GM23338 (cell line): Measurements from ENCODE around the gene SPCS2. TPM values are rescaled to one million over a fixed set of nuclear protein-coding genes. Genes with fewer than 3 reads are reported as not detected.

Experiments
- ATAC-seq: fragments of 200-7000 bp; cut with Tn5 transposase; 3 replicates; pipeline ENCODE4 v1.9.1; 2020
- DNase-seq: peaks from one replicate; pipeline ENCODE4 v3.0.0-alpha.2; 2015; ENCODE audit warnings: low spot score
- H2AFZ ChIP-seq: fragments of 200-600 bp; sonication (generic); 2 replicates; pipeline ENCODE4 v1.8.0; 2016; ENCODE audit warnings: antibody characterized with exemption, mild to moderate bottlenecking, moderate library complexity
- H3F3A ChIP-seq: fragments of 200-600 bp; sonication (generic); replicated peaks from 2 replicates; pipeline ENCODE4 v1.8.0; 2017; ENCODE audit warnings: antibody characterized with exemption, mixed run types, low read depth
- H3K27ac ChIP-seq: fragments of 200-600 bp; sonication (generic); 2 replicates; pipeline ENCODE4 v1.6.1; 2016; ENCODE audit warnings: low read depth
- H3K27me3 ChIP-seq: fragments of 200-600 bp; sonication (generic); 2 replicates; pipeline ENCODE4 v1.8.0; 2016; ENCODE audit warnings: mild to moderate bottlenecking, mixed run types, moderate library complexity; ENCODE audit not compliant: insufficient read depth
- H3K36me3 ChIP-seq: fragments of 200-600 bp; sonication (generic); 2 replicates; pipeline ENCODE4 v1.8.0; 2016; ENCODE audit warnings: mild to moderate bottlenecking; ENCODE audit not compliant: insufficient read depth
- H3K4me1 ChIP-seq: fragments of 200-600 bp; sonication (generic); 2 replicates; pipeline ENCODE4 v1.8.0; 2016; ENCODE audit warnings: mild to moderate bottlenecking, moderate library complexity; ENCODE audit not compliant: insufficient read depth
- H3K4me2 ChIP-seq: fragments of 200-600 bp; sonication (generic); 2 replicates; pipeline ENCODE4 v1.7.1; 2017; ENCODE audit warnings: mixed run types
- H3K4me3 ChIP-seq: fragments of 200-600 bp; sonication (generic); 2 replicates; pipeline ENCODE4 v1.6.1; 2016; ENCODE audit warnings: mixed run types
- H3K79me2 ChIP-seq: fragments of 200-600 bp; sonication (generic); replicated peaks from 2 replicates; pipeline ENCODE4 v1.8.0; 2017; ENCODE audit warnings: mild to moderate bottlenecking; ENCODE audit not compliant: insufficient read depth
- H3K9me2 ChIP-seq: fragments of 200-600 bp; sonication (generic); 2 replicates; pipeline ENCODE4 v1.8.0; 2017; ENCODE audit not compliant: insufficient read depth
- H4K20me1 ChIP-seq: fragments of 200-600 bp; sonication (generic); replicated peaks from 2 replicates; pipeline ENCODE4 v1.8.0; 2017; ENCODE audit warnings: mild to moderate bottlenecking; ENCODE audit not compliant: insufficient read depth
- H3K27ac Mint-ChIP-seq: 2 replicates; pipeline ENCODE4 v1.8.0; 2020; ENCODE audit warnings: inconsistent platforms, mild to moderate bottlenecking, moderate library complexity, mixed read lengths
- H3K27me3 Mint-ChIP-seq: 3 replicates; pipeline ENCODE4 v1.8.0; 2022; ENCODE audit warnings: low read depth, mild to moderate bottlenecking, moderate library complexity, mixed read lengths, inconsistent platforms; ENCODE audit not compliant: insufficient read depth, poor library complexity
- H3K36me3 Mint-ChIP-seq: 3 replicates; pipeline ENCODE4 v1.8.0; 2021; ENCODE audit warnings: low read depth, mild to moderate bottlenecking, inconsistent platforms, moderate library complexity, mixed read lengths
- H3K4me1 Mint-ChIP-seq: 3 replicates; pipeline ENCODE4 v1.8.0; 2020; ENCODE audit warnings: mild to moderate bottlenecking, inconsistent platforms, mixed read lengths
- H3K4me3 Mint-ChIP-seq: 3 replicates; pipeline ENCODE4 v1.8.0; 2021; ENCODE audit warnings: moderate library complexity, mild to moderate bottlenecking, inconsistent platforms, mixed read lengths
- H3K9me3 Mint-ChIP-seq: 3 replicates; pipeline ENCODE4 v1.8.0; 2020; ENCODE audit warnings: moderate library complexity, mild to moderate bottlenecking, inconsistent platforms, mixed read lengths
- CREB1 ChIP-seq: fragments of 250-450 bp; sonication (Bioruptor Pico); IDR thresholded peaks from 2 replicates; pipeline ENCODE4 v1.5.0; 2020; ENCODE audit warnings: low read depth, mild to moderate bottlenecking, moderate library complexity
- JUNB ChIP-seq: IDR thresholded peaks from one replicate; pipeline ENCODE4 v1.6.1; 2016; ENCODE audit warnings: antibody characterized with exemption; ENCODE audit not compliant: unreplicated experiment
- NANOG ChIP-seq: IDR thresholded peaks from 2 replicates; pipeline ENCODE4 v1.6.1; 2016; ENCODE audit warnings: antibody characterized with exemption, borderline replicate concordance
- POLR2AphosphoS5 ChIP-seq: IDR thresholded peaks from 2 replicates; pipeline ENCODE4 v1.6.1; 2016; ENCODE audit warnings: antibody characterized with exemption, low read depth
- REST ChIP-seq: IDR thresholded peaks from one replicate; pipeline ENCODE4 v1.6.1; 2018; ENCODE audit warnings: antibody characterized with exemption; ENCODE audit not compliant: unreplicated experiment
- STAT1 ChIP-seq: IDR thresholded peaks from one replicate; pipeline ENCODE4 v1.6.1; 2016; ENCODE audit warnings: antibody characterized with exemption; ENCODE audit not compliant: unreplicated experiment
- ZNF331 ChIP-seq: fragments of 250-450 bp; sonication (Bioruptor Pico); IDR thresholded peaks from 2 replicates; pipeline ENCODE4 v1.5.0; 2020; ENCODE audit warnings: low read depth, mild to moderate bottlenecking, moderate library complexity
- ZNF462 ChIP-seq: fragments of 250-450 bp; sonication (Bioruptor Pico); IDR thresholded peaks from 2 replicates; pipeline ENCODE4 v1.5.0; 2020; ENCODE audit warnings: mild to moderate bottlenecking, moderate library complexity
- polyA plus RNA-seq: library from polyadenylated mRNA; unstranded; fragments of >200 nt; fragmentation: Nextera tagmentation; extraction: Ambion mirVana; gene quantifications from 2 replicates; pipeline ENCODE4 v1.2.1, GENCODE V29; 2016
- total RNA-seq: library from RNA; depleted of rRNA; stranded (reverse); fragments of >200 nt; shearing (Covaris generic); gene quantifications from 2 replicates; pipeline ENCODE4 v1.2.3, GENCODE V29; 2014

Gene SPCS2
- total and polyA plus RNA-seq, 2 experiments from 2014 or later: 115 to 334 TPM

- TF ChIP-seq REST (no peak), ZNF462 (CRISPR knock-in tag) (no peak), ZNF331 (no peak), POLR2AphosphoS5 (no peak)
Observed at GRCh38 chr11:75001686-75002085, 52.6 kb downstream of the SPCS2 start (continued).

- Histone ChIP-seq H3K36me3 (peaks cover 15% of the 10 kb centered on the region; the same call in 1 of the 2 replicates), H3F3A (no peaks in the 10 kb centered on the region), H3K9me2 (no peaks in the 10 kb centered on the region), H3K27me3 (no peaks in the 10 kb centered on the region), H3K79me2 (no peaks in the 10 kb centered on the region), H3K4me2 (no peak overlapping the region), H4K20me1 (peaks cover 5% of the 10 kb centered on the region), H3K27ac (no peak overlapping the region), H2AFZ (no peak overlapping the region), H3K4me1 (no peaks in the 10 kb centered on the region), H3K4me3 (no peak overlapping the region)
- Mint-ChIP-seq H3K9me3 (no peaks in the 10 kb centered on the region), H3K27me3 (peaks cover 2% of the 10 kb centered on the region), H3K27ac (no peak overlapping the region), H3K4me1 (no peaks in the 10 kb centered on the region), H3K4me3 (no peak overlapping the region), H3K36me3 (peaks cover 21% of the 10 kb centered on the region)
- no peak for ATAC-seq
- no peak for DNase-seq
- no peak for TF ChIP-seq STAT1
- TF ChIP-seq JUNB: no peak
- TF ChIP-seq POLR2AphosphoS5: no peak
- no peak for TF ChIP-seq CREB1 (CRISPR knock-in tag)
- no peak for TF ChIP-seq NANOG
- no peak for TF ChIP-seq ZNF331
- TF ChIP-seq REST: no peak
Observed at GRCh38 chr11:75002516-75002915, 53.5 kb downstream of the SPCS2 start.
